Measurements from ENCODE around the gene C1orf53.
"Not testable (repeated sequence)": the region's sequence is repeated elsewhere in the genome, so short reads cannot be mapped to it uniquely, and the experiment has no call there.

The C1orf53 gene

DNA sequence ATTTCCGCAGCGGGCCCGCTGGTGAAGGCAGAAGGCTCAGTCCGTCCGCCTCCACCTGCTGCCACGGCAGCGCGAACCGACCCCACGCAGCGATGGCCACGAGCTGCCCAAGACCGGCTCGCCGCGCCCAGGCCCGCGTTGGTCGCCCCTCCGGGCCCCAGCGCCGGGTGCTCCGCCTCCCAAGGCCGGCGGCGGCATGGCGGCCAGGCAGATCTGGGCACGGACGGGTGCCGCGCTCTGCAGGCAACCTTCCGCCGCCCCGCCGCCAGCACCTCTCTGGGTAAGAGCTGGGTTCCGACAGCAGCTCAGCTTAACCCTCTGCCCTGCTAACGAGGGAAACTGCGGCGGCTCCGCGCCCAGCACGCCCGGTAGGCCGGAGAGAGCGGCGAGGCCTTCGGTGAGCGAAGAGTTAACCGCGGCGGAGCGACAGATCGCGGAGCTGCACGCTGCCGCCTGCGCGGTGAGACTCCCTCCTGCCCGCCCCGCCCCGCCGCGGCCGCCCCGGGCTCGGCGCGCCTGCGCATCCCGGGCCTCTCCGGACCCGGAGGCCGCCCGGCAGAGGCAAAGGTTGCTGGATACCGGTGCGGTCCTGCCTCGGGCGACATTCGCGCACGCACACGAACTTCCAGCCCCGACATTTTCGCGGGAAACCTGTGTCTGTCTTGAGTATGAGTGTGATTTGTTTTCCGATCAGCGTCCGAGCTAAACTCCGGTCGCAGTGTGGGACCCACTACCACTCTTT is at the start of gene C1orf53:
C1orf53 (plus strand) TSS at position 177 of the 742 bp plus-strand sequence; CDS start at position 197, 20 bp downstream.
- DNase-seq, result peak; percentile 38

DNA sequence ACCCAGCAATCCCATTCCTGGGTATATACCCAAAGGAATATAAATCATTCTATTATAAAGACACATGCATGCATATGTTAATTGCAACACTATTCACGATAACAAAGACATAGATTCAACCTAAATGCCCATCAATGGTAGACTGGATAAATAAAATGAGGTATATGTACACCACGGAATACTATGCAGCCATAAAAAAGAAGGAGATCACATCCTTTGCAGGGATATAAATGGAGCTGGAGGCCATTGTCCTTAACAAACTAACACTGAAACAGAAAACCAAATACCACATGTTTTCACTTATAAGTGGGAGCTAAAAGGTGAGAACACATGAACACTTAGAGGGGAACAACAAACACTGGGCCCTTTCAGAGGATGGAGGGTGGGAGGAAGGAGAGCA is 46.7 kb upstream of the C1orf53 start:
- DNase-seq, result not testable (repeated sequence)

DNA sequence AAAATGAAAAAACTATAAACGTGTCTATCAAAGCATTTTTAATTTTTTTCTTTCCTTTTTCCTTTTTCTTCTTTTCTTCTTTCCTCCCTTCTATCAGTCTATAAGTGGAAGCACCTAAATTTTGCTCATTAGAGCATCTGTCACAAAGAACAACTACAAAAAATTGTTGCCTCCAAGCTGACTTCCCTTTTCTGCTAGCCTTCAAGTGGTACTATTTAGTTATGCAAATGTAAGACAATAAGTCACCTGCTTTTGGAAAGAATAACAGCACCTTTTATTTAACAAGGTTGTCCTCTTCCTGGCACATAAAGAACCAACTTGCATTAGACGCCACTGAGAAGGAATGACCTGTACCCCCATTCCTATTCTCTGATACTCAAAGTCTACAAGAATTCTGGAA is 45.0 kb upstream of the C1orf53 start:
- DNase-seq, result no peak

DNA sequence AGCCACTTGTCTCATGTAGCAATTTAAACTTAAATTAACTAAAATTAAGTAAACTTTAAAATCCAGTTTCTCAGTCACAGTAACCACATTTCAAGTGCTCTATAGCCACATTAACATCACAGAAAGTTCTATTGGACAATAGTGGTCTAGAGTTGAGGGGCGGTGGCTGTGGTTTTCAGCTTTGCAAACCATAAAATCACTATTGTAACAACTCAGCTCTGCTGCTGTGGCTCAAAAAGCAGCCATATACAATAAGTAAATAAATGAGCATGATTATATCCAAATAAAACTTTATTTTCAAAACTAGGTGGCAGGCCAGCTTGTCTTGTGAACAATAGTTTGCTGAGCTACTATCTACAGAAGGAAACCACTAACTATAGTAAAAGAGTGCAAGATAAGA is 43.4 kb upstream of the C1orf53 start:
- no peak for DNase-seq

DNA sequence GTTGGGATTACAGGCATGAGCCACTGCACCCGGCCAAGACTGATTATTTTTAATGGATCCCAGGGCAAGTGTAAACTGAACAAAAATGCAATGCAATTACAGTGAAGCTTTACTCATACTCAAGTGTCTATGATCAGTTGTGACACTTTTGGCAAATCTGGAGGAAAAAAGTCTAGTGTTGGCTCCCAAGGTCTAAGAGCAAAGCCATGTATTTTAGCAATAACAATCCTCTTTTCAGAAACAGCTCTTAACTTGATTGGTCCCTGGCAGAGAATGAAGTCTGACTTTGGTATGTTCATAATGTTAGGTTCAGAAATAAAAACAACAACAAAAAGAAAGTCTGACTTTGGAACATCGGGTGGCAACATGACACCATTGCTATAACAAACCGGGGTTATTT is 40.2 kb upstream of the C1orf53 start:
- no peak for DNase-seq

DNA sequence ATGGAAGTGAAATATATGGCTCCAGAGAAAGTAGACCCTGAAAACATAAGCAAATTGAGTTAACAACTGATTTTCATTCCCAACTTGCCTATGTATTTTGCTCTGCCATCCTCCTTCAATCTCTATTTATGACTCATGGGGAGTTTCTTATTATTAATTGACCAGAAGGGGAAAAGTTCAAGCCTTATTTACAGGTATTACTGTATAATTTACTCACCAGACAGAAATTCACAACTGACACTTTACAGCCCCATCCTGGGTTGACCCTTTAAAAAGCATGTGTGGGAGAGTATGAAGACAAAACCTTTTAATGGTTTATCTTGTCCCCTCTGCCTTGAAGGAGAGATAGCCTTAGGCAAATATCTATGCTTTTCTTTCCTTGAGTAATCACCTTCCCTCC is 39.8 kb upstream of the C1orf53 start:
- no peak for DNase-seq

DNA sequence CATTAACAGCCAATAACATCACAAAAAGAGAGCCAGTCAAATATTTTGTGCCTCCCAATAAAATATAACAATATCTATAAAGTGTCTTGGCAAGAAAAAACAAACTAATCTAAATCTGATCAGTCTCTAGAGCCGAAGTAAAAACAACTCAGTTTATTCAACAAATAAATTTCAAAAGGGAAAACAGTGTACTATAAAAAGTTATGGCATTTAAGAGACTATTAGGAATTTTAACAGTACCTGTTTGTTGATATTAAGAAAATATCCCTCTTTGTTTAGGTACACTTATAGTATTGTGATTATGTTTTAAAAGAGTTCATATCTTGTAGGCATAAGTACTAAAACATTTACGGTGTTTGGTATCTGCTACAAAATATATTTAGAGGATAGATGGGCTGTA is 36.6 kb upstream of the C1orf53 start:
- no peak for DNase-seq

DNA sequence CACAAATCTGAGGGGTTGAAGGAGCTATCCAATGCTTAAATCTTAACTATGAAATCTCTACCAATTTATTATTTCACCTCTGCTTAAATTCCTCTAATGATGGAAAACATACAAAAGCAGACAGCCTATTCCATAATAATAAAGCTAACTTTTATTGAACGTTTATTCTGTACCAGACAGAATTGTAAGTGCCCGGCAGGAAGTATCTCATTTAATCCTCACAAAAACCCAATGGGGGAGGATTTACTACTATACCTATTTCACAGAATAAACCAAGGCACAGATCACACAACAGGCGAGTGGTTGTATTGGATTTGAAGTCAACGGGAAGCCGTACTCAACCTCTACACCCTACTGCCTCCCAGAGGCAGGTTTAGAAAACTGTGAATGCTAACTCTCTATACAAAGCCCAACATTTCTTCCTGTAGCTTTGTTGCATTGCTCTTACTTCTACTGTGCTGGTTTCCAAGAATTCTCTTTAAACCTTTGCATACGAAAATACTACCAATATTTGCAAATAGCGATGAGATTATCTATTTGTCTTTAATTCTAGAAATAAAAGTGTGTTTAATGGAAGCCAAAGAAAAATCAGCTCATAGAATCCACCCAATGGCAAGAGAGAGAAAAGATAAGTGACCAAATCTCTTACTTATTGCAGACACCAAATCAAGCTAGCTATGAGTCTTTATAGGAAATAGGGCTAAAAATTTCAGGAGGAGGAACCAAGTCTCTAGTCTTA is 33.5 kb upstream of the C1orf53 start:
- no peak for DNase-seq

DNA sequence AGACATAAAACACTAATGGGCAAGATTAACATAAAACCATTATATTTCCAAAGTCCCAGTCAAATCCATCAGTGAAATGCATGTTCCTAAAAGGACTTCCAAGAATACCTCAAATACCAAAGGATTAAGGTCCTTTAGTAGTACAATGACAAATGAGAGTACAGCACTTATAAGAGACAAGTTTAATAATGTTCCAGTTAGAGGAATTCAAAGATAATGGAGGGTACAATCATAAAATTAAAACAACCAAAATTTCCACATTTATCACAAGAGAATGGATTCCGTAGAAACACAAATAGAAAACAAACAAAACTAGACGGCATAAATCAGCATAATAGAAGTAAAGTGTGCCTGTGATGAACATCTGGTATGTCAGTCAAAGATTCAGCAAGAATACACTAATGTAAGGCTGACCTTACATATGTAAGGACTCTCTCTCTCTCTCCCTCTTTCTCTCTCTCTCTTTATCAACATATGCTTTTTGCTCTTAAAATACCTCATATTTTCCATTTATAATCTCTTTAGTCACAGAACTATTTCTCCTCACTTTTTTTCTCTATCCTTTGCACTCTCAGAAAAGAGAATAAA is 32.8 kb upstream of the C1orf53 start:
- no peak for DNase-seq

DNA sequence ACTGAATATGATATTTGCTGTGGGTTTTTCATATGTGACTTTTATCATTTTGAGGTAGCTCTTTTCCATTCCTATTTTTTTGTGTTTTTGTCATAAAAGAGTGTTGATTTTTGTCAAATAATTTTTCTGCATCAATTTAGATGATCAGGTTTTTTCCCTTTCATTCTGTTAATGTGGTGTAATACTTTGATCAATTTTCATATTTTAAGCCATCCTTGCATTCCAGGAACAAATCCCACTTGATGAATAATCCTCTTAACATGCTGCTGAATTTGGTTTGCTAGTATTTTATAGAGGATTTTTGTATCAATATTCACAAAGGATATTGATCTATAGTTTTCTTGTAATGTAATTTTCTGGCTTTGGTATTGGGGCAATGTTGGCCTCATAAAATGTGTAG is 25.5 kb upstream of the C1orf53 start:
- no peak for DNase-seq

DNA sequence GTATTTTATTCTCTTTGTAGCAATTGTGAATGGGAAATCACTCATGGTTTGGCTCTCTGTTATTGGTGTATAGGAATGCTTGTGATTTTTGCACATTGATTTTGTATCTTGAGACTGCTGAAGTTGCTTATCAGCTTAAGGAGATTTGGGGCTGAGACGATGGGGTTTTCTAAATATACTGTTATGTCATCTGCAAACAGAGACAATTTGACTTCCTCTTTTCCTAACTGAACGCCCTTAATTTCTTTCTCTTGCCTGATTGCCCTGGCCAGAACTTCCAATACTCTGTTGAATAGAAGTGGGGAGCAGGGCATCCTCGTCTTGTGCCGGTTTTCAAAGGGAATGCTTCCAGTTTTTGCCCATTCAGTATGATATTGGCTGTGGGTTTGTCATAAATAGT is 22.0 kb upstream of the C1orf53 start:
- DNase-seq, result not testable (repeated sequence)

DNA sequence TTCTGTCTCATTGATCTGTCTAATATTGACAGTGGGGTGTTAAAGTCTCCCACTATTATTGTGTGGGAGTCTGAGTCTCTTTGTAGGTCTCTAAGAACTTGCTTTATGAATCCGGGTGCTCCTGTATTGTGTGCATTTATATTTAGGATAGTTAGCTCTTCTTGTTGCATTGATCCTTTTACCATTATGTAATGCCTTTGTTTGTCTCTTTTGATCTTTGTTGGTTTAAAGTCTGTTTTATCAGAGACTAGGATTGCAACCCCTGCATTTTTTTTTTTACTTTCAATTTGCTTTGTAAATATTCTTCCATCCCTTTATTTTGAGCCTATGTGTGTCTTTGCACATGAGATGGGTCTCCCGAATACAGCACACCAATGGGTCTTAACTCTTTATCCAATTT is 20.2 kb upstream of the C1orf53 start:
- DNase-seq, result not testable (repeated sequence)

DNA sequence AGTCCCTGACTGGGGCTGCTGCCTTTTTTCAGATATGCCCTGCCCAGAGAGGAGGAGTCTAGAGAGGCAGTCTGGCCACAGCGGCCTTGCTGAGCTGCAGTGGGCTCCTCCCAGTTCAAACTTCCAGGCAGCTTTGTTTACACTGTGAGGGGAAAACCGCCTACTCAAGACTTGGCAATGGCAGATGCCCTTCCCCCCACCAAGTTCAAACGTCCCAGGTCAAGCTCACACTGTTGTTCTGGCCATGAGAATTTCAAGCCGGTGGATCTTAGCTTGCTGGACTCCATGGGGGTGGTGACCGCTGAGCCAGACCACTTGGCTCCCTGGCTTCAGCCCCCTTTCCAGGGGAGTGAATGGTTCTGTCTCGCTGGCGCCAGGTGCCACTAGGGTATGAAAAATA is 18.3 kb upstream of the C1orf53 start:
- DNase-seq, result no peak

DNA sequence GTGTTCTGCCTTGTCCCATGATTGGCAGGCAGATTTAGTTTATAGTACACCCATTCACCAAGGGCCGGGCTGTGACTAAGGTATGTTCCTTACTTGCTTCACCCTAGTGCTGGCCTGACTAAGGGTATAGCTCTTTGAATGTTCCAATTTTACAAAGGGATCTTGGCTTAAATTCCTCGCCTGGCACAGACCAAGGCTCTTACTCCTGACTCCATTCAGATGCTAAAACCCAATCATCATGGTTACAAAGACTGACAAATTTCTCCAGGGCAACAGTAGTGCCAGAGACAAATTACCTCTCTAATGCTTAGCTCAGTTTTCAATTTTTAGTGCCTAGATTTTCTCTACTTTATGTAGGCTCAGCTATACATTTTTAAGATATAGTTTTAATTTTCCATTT is 11.5 kb upstream of the C1orf53 start:
- DNase-seq, result no peak

DNA sequence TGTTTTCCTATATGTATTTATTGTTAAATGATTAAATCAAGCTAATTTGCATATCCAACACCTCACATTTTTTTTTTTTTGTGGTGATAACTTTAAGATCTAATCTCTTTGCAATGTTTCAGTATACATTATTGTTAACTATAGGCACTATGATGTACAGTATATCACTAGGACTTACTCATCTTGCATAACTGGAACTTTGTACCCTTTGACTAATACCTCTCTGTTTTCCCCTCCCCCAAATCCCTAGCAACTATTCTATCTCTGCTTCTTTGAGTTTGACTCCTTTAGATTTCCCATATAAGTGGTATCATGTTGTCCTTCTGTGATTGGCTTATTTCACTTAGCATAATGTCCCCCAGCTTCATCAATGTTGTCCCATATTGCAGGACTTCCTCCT is 9.7 kb upstream of the C1orf53 start:
- DNase-seq, result no peak

DNA sequence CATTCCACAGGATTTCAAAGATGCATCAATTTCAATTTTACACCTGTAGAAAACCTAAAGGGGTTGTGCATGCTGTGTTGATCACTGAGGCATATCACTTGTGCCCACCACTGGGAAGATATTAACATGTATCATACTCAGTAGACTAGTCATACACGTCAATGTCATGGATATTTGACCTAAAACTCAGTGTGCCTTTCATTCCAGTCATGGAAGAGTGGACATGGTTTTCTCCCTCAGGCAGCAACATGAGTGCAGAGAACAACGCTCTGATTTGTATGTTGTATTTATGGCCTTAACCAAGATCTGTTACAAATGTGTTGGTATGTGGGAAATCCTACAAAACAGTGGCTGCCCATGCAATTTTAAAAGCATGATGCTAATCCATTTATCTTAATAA is 6.1 kb upstream of the C1orf53 start:
- DNase-seq, result no peak

DNA sequence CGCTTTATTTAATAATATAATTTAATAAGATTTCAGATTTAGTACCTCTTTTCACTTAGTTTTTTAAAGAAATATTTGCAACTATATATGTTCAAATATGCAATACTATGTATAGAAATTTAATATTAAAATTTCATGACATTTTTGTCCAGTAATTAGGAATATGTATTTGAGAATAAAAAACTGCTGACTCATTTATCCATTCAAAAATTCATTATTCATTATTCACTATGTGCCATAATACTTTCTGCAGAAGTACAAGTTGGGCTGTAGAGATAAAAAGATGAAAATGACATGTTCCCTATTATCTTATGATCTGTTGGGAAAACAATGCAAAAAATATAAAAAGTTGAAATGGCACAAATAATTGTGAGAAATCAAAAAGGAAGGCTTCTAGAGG is 3.4 kb upstream of the C1orf53 start:
- DNase-seq, result no peak

DNA sequence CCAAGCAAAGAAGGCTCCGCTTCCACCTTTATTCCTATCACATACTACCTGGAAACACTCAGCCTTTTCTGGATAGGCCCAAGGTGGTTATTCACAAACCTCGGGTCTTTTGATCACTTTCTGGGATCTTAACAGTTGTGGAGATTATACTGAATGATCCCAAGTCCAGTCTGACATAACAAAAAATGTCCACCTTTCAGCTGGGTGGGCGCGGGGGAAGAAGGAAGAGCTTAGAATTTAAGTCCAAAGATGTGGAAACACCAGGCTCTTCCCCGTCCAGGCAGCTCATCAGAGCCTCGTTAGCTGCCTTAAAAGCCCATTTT is 338 bp upstream of the C1orf53 start:
- DNase-seq, result peak; percentile 22

DNA sequence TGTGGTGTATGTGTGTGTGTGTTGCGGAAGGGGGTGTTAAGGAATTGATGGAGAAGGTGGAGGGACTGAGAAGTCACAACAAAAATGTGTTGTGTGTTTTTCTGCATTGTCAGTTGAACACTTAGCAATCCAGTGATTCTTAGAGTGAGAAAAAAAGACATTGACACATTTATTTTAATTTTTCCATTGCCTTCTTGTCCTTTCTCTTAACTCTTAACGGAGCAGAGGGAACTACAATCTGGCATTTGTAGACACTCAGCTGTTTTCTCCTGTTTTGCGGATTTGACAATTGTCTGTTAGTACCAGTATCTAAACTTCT is 725 bp downstream of the C1orf53 start:
- DNase-seq, result no peak

DNA sequence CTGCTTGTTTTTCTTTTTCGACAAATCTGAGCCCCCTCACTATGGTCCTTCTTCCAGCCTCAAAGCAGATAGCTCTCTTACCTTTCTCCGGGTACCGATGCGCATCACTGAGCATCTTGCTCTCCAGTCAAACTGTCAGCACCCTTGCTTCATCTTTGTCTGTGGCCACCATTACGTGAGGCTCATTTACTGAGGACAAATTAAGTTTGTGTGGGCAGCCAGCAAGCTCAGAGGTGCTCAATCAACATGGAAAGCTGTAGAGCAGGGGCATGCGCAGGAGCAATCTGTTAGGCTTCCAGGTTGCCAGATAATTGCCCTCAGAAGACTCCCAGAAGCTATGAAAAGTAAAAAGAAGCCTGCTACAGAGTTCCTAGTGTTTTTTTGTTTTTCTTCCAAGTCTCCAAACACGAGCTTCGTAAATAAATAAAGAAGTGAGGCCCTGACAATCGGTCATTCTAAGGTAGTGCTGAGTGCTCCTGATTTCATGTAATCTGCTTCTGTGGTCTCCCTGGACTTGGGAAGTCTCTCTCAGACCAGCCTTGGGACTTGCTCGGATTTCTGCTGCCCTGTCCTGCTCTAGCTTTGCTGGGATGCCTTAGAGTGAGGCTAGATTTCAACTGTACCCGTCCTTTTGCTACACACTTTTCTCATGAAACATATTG is 1.8 kb downstream of the C1orf53 start:
- DNase-seq, result no peak

DNA sequence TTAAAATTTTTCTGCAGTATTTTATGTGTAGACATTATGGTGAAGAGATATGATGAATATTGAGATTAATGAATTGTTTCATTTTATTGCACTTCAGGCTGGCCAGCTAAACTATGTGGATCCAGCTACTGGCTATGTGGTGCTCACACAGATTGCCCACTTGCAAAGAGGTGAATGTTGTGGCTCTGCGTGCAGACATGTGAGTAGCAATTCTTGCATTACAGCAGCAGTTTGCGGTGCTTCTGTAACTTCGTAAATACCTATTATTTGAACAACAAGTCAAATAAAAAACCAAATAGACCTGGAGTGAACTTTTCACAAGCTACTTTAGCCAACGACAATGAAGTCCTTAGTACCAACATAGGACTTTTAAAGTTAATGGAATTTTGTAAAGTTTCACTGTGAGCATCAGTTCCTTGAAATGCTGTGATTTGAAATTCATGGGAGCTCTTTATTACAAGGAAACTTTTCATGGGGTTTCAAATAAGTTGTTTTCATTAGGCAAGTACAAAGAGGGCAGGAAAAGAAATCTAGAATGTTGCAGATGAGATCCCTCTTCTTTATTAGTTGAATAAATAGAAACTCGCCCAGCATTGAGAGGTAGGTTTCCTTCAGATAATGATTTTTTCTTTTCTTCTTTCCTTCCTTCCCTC is 3.4 kb downstream of the C1orf53 start:
- no peak for DNase-seq

DNA sequence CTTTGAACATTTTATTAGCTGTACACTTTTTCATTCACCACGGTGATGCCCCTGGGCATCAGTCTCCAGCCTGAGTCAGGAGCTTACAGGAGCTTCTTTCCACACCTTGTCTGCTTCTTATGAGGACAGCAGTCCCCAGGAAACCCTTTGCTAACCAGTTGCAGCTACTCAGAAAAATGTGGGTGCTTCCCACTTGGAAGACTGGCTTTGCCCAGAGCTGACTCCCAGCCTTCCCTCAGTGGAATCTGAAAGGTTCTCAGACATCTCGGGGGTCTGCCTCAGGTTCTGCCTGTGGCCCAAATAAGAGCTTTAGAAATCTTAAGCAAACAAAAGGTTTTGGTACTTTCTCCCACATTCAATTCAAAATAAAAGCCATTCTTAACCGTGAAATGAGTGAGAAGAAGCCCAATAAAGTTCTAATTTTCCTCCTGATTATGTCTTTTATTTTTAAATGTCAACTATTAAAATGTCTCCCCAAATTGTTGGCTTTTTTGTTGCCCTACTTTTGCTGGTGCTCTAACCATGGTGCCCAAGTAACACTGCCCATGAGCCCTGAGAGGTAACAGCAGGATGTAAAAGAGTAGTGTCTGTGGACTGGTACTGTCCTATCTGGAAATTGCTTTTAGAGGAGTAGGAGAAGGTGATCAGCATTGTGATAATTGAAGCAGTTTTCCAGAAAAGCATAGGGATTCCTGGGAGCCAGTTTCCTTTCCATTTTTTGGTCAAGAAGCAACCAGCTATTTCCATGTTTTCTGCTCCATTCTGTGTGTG is 5.6 kb downstream of the C1orf53 start:
- no peak for DNase-seq
